ENCODE measurements around the gene PIK3C2G.

- TF ChIP-seq, protein P1, sequence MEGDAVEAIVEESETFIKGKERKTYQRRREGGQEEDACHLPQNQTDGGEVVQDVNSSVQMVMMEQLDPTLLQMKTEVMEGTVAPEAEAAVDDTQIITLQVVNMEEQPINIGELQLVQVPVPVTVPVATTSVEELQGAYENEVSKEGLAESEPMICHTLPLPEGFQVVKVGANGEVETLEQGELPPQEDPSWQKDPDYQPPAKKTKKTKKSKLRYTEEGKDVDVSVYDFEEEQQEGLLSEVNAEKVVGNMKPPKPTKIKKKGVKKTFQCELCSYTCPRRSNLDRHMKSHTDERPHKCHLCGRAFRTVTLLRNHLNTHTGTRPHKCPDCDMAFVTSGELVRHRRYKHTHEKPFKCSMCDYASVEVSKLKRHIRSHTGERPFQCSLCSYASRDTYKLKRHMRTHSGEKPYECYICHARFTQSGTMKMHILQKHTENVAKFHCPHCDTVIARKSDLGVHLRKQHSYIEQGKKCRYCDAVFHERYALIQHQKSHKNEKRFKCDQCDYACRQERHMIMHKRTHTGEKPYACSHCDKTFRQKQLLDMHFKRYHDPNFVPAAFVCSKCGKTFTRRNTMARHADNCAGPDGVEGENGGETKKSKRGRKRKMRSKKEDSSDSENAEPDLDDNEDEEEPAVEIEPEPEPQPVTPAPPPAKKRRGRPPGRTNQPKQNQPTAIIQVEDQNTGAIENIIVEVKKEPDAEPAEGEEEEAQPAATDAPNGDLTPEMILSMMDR (IDR thresholded peaks at IDR 0.05), result no peak
- TF ChIP-seq EP300 (IDR thresholded peaks at IDR 0.05), result no peak
Measured at GRCh38 chr12:18683327-18684013, 422.2 kb downstream of the PIK3C2G start.

Data from stomach (tissue), 4 donors.